Activated CD8-positive, alpha-beta T cell treated with anti-CD3 and anti-CD28 coated beads, Interleukin-2, amount 10 ng/mL, durations not matched to agents 7 days and 5 days (primary cell): ENCODE results near the gene ITPK1. TPM values are rescaled to one million over a fixed set of nuclear protein-coding genes. Genes with fewer than 3 reads are reported as not detected.

Source experiments
- ATAC-seq: fragments of 150-1000 bp; cut with Tn5 transposase; one replicate; pipeline ENCODE4 v1.10.0; 2021; ENCODE audit warnings: moderate library complexity
- CTCF ChIA-PET: fragments of 350-600 bp; sonication (Branson Sonifier 250); formaldehyde crosslinking; loops from one replicate; lab custom pipeline; 2021; ENCODE audit warnings: antibody characterized with exemption; lab: Charles Lee
- POLR2A ChIA-PET: fragments of 350-600 bp; sonication (Branson Sonifier 250); formaldehyde crosslinking; loops from one replicate; lab custom pipeline; 2021; ENCODE audit warnings: antibody characterized with exemption; lab: Charles Lee
- DNase-seq: peaks from one replicate; pipeline ENCODE4 v3.0.0-alpha.2; 2020
- H3K27ac Mint-ChIP-seq: one replicate; pipeline ENCODE4 v1.8.0; 2021; ENCODE audit warnings: mild to moderate bottlenecking, mixed read lengths
- H3K27me3 Mint-ChIP-seq: one replicate; pipeline ENCODE4 v1.8.0; 2021; ENCODE audit warnings: low read depth, mixed read lengths
- H3K36me3 Mint-ChIP-seq: one replicate; pipeline ENCODE4 v1.8.0; 2021; ENCODE audit warnings: low read depth, mixed read lengths
- H3K4me1 Mint-ChIP-seq: one replicate; pipeline ENCODE4 v1.8.0; 2021; ENCODE audit warnings: low read depth, mixed read lengths
- H3K4me3 Mint-ChIP-seq: one replicate; pipeline ENCODE4 v1.8.0; 2021; ENCODE audit warnings: mild to moderate bottlenecking, mixed read lengths
- H3K9me3 Mint-ChIP-seq: one replicate; pipeline ENCODE4 v1.8.0; 2022; ENCODE audit warnings: mixed read lengths; ENCODE audit not compliant: insufficient read depth
- total RNA-seq, 2 experiments: library from RNA; stranded (reverse); gene quantifications; one replicate each; pipeline ENCODE4 v1.2.3, GENCODE V29; 2021

Gene ITPK1
- total RNA-seq, 2 experiments from 2014 or later: 103 to 107 TPM

GRCh38 chr14:92990456-92991430 is 125.0 kb downstream of the ITPK1 start:
- Mint-ChIP-seq H3K27me3 (no peaks in the 10 kb centered on the region), H3K4me3 (no peak overlapping the region), H3K9me3 (no peaks in the 10 kb centered on the region), H3K27ac (no peak overlapping the region), H3K36me3 (peaks cover 17% of the 10 kb centered on the region), H3K4me1 (no peaks in the 10 kb centered on the region)
- ChIA-PET CTCF (no interaction called here), POLR2A (interaction anchor here (0.6 kb wide), 1 partner anchor 1038 kb away, joined by 3 read pairs; no protein-coding TSS in a partner anchor)
- no peak for DNase-seq
- no peak for ATAC-seq

DNA sequence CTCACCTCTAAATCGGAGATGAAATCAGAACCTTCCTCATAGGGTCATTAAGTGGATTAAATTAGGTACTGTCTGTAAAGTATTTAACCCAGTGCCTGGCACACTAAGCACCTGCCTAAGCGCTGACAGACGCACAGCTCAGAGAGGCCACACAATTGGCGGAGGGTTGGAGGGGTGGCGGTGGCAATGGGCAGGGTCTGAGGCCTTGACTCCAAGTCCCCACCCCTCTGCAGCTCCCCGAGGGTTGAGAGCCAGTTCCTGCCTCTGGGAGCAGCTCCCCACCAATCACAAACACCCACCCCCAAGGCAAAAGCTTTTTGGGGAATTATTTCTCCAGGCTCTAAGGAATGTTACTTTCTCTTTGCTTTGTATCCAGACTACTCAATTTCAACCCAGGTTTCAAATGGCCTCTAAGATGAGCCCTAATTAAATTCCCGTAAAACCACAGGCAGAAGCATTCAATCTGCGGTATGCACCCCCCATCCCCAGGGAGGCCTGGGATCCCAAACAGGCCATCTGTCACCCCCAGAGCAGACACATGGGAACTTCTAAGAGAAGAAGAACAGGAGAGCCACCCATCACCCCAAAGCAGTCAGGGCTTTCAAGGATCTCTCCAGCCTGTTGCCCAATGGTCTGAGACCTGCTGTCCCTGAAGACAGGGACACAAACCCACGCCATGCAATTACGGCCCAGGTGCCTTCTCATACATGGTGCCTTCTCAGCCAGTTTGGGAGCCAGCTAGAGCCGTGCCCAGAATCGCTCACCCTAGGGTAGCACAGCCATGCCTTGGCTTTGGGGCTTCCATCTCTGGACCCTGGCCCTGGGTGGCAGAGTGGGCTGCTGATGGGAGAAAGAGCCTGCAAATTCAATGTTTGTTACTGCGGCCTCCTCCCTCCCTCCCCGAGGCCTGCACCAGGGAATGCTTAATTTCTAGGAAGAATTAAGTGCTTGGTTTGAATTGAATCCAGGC is 126.7 kb downstream of the ITPK1 start:
- DNase-seq (no peak), ATAC-seq (no peak)
- Mint-ChIP-seq H3K27ac (no peak overlapping the region), H3K36me3 (peaks cover 25% of the 10 kb centered on the region), H3K27me3 (no peaks in the 10 kb centered on the region), H3K4me1 (no peaks in the 10 kb centered on the region), H3K4me3 (no peak overlapping the region), H3K9me3 (no peaks in the 10 kb centered on the region)
- ChIA-PET POLR2A (no interaction called here), CTCF (no interaction called here)

GRCh38 chr14:92987713-92988510 is 127.8 kb downstream of the ITPK1 start:
- POLR2A ChIA-PET: no interaction called here
- peaks cover 29% of the 10 kb centered on the region for H3K36me3 Mint-ChIP-seq
- peaks cover under 1% of the 10 kb centered on the region for H3K4me1 Mint-ChIP-seq
- no peaks in the 10 kb centered on the region for H3K9me3 Mint-ChIP-seq
- CTCF ChIA-PET: no interaction called here
- H3K27me3 Mint-ChIP-seq: no peaks in the 10 kb centered on the region
- H3K27ac Mint-ChIP-seq: no peak overlapping the region
- H3K4me3 Mint-ChIP-seq: no peak overlapping the region
- DNase-seq (no peak), ATAC-seq (no peak)

- no peak overlapping the region for H3K27ac Mint-ChIP-seq
- ChIA-PET POLR2A (no interaction called here), CTCF (no interaction called here)
- no peak overlapping the region for H3K4me3 Mint-ChIP-seq
- DNase-seq (no peak), ATAC-seq (no peak)
- H3K9me3 Mint-ChIP-seq: no peaks in the 10 kb centered on the region
- peaks cover 32% of the 10 kb centered on the region for H3K36me3 Mint-ChIP-seq
- peaks cover 3% of the 10 kb centered on the region for H3K4me1 Mint-ChIP-seq
- no peaks in the 10 kb centered on the region for H3K27me3 Mint-ChIP-seq
Measured at GRCh38 chr14:92987148-92987570, 128.6 kb downstream of the ITPK1 start.

GRCh38 chr14:92986254-92987147 is 129.2 kb downstream of the ITPK1 start:
- DNase-seq (no peak), ATAC-seq (no peak)
- peaks cover 3% of the 10 kb centered on the region for H3K4me1 Mint-ChIP-seq
- CTCF ChIA-PET: no interaction called here
- no peaks in the 10 kb centered on the region for H3K27me3 Mint-ChIP-seq
- H3K9me3 Mint-ChIP-seq: no peaks in the 10 kb centered on the region
- H3K4me3 Mint-ChIP-seq: no peak overlapping the region
- H3K36me3 Mint-ChIP-seq: peaks cover 37% of the 10 kb centered on the region
- POLR2A ChIA-PET: interaction anchor here (1.0 kb wide), 1 partner anchor 129 kb away, joined by 3 read pairs; no protein-coding TSS in a partner anchor
- peak overlapping the region; percentile 21 for H3K27ac Mint-ChIP-seq

DNA sequence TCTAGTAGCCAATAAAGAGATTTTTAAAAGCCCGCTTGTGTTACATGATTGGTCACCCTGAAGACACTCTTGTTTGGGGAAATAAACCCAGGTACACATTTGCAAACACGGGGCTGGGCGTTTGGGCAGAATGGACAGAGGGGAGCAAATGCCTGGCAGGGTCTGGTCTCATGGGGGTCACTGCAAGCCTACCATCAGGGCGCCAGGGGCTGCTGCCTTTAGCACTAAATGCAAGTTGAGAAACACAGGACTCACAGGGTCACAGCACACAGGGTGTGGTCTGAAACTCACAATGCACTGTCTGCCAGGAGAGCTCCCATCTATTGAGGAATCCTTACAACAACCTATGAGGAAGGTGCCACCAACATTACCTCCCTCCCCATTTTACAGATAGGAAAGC is 130.2 kb downstream of the ITPK1 start:
- Mint-ChIP-seq H3K36me3 (peaks cover 46% of the 10 kb centered on the region), H3K9me3 (no peaks in the 10 kb centered on the region), H3K27ac (no peak overlapping the region), H3K27me3 (no peaks in the 10 kb centered on the region), H3K4me1 (peaks cover 3% of the 10 kb centered on the region), H3K4me3 (no peak overlapping the region)
- POLR2A ChIA-PET: no interaction called here
- no peak for ATAC-seq
- CTCF ChIA-PET: no interaction called here
- DNase-seq: no peak

GRCh38 chr14:92984896-92985295 is 130.8 kb downstream of the ITPK1 start:
- no peak overlapping the region for H3K27ac Mint-ChIP-seq
- no peak overlapping the region for H3K4me3 Mint-ChIP-seq
- CTCF ChIA-PET: no interaction called here
- H3K27me3 Mint-ChIP-seq: no peaks in the 10 kb centered on the region
- peaks cover 3% of the 10 kb centered on the region for H3K4me1 Mint-ChIP-seq
- no peak for ATAC-seq
- DNase-seq: no peak
- POLR2A ChIA-PET: no interaction called here
- peaks cover 52% of the 10 kb centered on the region for H3K36me3 Mint-ChIP-seq
- H3K9me3 Mint-ChIP-seq: no peaks in the 10 kb centered on the region

- H3K36me3 Mint-ChIP-seq: peaks cover 59% of the 10 kb centered on the region
- H3K27ac Mint-ChIP-seq: no peak overlapping the region
- ChIA-PET POLR2A (no interaction called here), CTCF (no interaction called here)
- H3K9me3 Mint-ChIP-seq: no peaks in the 10 kb centered on the region
- no peak overlapping the region for H3K4me3 Mint-ChIP-seq
- no peaks in the 10 kb centered on the region for H3K27me3 Mint-ChIP-seq
- no peak for DNase-seq
- peaks cover 3% of the 10 kb centered on the region for H3K4me1 Mint-ChIP-seq
- no peak for ATAC-seq
Measured at GRCh38 chr14:92984082-92984788, 131.5 kb downstream of the ITPK1 start.

DNA sequence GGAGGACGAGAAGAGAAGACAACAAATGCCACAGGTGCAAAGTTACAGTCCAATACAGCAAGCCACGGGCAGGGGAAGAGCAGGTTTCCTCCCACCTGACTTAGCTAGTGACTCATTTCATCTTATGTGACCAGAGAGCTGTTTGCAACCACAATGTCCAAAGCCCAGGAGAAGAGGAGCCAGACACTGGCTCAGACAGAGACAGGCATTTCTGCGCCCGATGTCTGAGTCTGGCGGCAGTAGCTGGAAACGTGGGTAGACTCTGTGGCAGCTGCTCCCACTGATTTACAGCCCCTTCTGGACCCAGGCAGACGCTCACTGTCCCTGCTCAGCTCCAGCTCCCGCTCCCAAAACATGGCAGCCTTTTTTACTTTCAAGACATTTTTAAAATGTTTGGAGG is 132.8 kb downstream of the ITPK1 start:
- ChIA-PET CTCF (no interaction called here), POLR2A (interaction anchor here (0.5 kb wide), 1 partner anchor 83 kb away, joined by 3 read pairs; no protein-coding TSS in a partner anchor)
- H3K36me3 Mint-ChIP-seq: peaks cover 71% of the 10 kb centered on the region
- no peak overlapping the region for H3K27ac Mint-ChIP-seq
- peaks cover 3% of the 10 kb centered on the region for H3K4me1 Mint-ChIP-seq
- DNase-seq: no peak
- ATAC-seq: no peak
- H3K4me3 Mint-ChIP-seq: no peak overlapping the region
- H3K9me3 Mint-ChIP-seq: no peaks in the 10 kb centered on the region
- no peaks in the 10 kb centered on the region for H3K27me3 Mint-ChIP-seq

GRCh38 chr14:92981726-92982125 is 134.0 kb downstream of the ITPK1 start:
- DNase-seq: no peak
- Mint-ChIP-seq H3K27ac (no peak overlapping the region), H3K4me3 (no peak overlapping the region), H3K36me3 (peaks cover 84% of the 10 kb centered on the region), H3K9me3 (peaks cover 4% of the 10 kb centered on the region), H3K4me1 (peaks cover 3% of the 10 kb centered on the region), H3K27me3 (no peaks in the 10 kb centered on the region)
- ChIA-PET CTCF (no interaction called here), POLR2A (no interaction called here)
- ATAC-seq: no peak
